Activated CD4-positive, alpha-beta T cell treated with anti-CD3 and anti-CD28 coated beads, Interleukin-2, amount 10 ng/mL, durations not matched to agents 24 days and 14 days (primary cell): Measurements from ENCODE around the gene TMEM51. TPM values are rescaled to one million over a fixed set of nuclear protein-coding genes. Genes with fewer than 3 reads are reported as not detected.
A peak's percentile ranks its signal among the peaks of the same experiment; 100 is the strongest.

Experiments
- DNase-seq: peaks from one replicate; pipeline ENCODE4 v3.0.0; 2022
- H3K27ac Mint-ChIP-seq: one replicate; pipeline ENCODE4 v1.8.0; 2022; ENCODE audit warnings: mild to moderate bottlenecking, mixed read lengths
- H3K27me3 Mint-ChIP-seq: one replicate; pipeline ENCODE4 v1.8.0; 2022; ENCODE audit warnings: mixed read lengths
- H3K36me3 Mint-ChIP-seq: one replicate; pipeline ENCODE4 v1.8.0; 2022; ENCODE audit warnings: low read depth, mild to moderate bottlenecking, mixed read lengths
- H3K4me1 Mint-ChIP-seq: one replicate; pipeline ENCODE4 v1.8.0; 2021; ENCODE audit warnings: mixed read lengths
- H3K4me3 Mint-ChIP-seq: one replicate; pipeline ENCODE4 v1.8.0; 2022; ENCODE audit warnings: mild to moderate bottlenecking, moderate library complexity, mixed read lengths
- H3K9me3 Mint-ChIP-seq: one replicate; pipeline ENCODE4 v1.8.0; 2021; ENCODE audit warnings: mixed read lengths
- intact Hi-C: fragments of 100-400 bp; cut with micrococcal nuclease; formaldehyde crosslinking; loops from one replicate; pipeline ENCODE4 v1.15.1; 2023
- total RNA-seq: library from RNA; stranded (reverse); gene quantifications from 2 replicates; pipeline ENCODE4 v1.2.3, GENCODE V29; 2022

TMEM51 gene
- total RNA-seq, 1 donor from 2014 or later: 0.14 TPM

DNA sequence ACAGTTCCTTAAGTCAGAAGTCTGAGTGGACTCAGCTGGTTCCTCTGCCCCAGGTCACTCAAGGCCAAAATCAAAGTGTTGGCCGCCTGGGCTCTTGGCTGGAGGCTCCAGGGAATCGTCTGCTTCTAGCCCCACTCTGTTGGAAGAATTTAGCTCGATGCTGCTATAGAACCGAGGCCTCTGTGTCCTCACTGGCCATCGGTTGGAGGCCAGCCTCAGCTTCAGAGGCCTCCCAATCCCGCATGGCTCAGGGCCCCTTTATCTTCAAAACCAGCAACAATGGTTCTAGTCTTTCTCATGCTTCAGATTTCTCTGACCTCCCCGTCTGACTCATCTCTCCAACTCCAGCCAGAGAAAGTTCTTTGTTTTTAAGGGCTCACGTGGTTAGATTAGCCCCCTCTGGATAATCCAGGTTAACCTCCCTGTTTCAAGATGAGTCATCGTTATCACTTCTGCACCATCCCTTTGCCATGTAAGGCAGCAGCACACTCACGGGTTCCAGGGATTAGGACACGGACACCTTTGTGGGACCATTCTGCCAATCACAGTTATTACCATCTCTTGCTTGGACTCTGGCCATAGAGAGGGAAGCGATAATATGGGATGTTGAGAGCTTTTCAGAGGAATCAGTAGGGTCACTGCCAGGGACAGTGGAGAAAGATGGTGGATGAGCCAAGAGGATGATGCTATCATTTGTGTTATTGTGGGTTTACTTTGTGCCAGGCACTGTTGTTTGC lies 107.0 kb downstream of the TMEM51 start:
- Mint-ChIP-seq H3K4me3 (no peak overlapping the region), H3K27me3 (peaks cover 61% of the 10 kb centered on the region), H3K36me3 (no peaks in the 10 kb centered on the region), H3K4me1 (peaks cover 17% of the 10 kb centered on the region), H3K9me3 (no peaks in the 10 kb centered on the region), H3K27ac (peak overlapping the region; percentile 39)
- intact Hi-C loops: no loop called here
- DNase-seq: no peak

GRCh38 chr1:15261155-15262002 lies 107.8 kb downstream of the TMEM51 start:
- no peak for DNase-seq
- Mint-ChIP-seq H3K27ac (no peak overlapping the region), H3K4me1 (peaks cover 17% of the 10 kb centered on the region), H3K36me3 (no peaks in the 10 kb centered on the region), H3K4me3 (peak overlapping the region; percentile 59), H3K9me3 (no peaks in the 10 kb centered on the region), H3K27me3 (peaks cover 61% of the 10 kb centered on the region)
- intact Hi-C loops: no loop called here

- H3K4me1 Mint-ChIP-seq: peaks cover 17% of the 10 kb centered on the region
- no peaks in the 10 kb centered on the region for H3K36me3 Mint-ChIP-seq
- intact Hi-C loops: no loop called here
- no peak for DNase-seq
- no peak overlapping the region for H3K4me3 Mint-ChIP-seq
- H3K27me3 Mint-ChIP-seq: peaks cover 60% of the 10 kb centered on the region
- no peaks in the 10 kb centered on the region for H3K9me3 Mint-ChIP-seq
- no peak overlapping the region for H3K27ac Mint-ChIP-seq
Observed at GRCh38 chr1:15262003-15262377, 108.4 kb downstream of the TMEM51 start.

DNA sequence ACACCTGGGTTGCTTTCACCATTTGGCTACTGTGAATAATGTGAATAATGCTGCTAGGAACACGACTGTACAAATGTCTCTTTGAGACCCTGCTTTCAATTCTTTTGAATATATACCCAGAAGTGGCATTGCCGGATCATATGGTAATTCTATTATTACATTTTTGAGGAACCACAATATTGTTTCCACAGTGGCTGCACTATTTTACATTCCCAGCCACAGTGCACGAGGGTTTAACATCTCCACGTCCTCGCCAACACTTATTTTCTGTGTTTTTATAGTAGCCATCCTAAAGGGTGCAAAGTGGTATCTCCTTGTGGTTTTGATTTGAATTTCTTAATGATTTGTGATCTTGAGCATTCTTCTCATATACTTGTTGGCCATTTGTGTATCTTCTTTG lies 109.2 kb downstream of the TMEM51 start:
- Mint-ChIP-seq H3K27ac (no peak overlapping the region), H3K27me3 (peaks cover 59% of the 10 kb centered on the region), H3K4me3 (no peak overlapping the region), H3K4me1 (peaks cover 17% of the 10 kb centered on the region), H3K36me3 (no peaks in the 10 kb centered on the region), H3K9me3 (no peaks in the 10 kb centered on the region)
- DNase-seq: no peak
- intact Hi-C loops: no loop called here

DNA sequence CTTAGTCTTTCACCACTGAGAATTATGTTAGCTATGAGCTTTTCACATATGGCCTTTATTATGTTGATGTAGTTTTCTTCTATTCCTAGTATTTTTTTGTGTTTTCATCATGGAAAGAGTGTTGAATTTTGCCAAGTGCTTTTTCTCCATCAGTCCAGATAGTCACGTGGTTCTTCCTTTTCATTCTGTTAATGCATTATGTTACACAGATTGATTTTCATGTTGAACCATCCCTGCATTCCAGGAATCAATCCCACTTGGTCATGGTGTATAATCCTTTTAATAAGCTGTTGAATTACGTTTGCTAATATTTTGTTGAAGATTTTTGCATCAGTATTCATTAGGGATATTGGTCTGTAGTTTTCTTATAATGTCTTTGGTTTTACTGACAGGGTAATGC lies 111.2 kb downstream of the TMEM51 start:
- no peak overlapping the region for H3K4me3 Mint-ChIP-seq
- no peak overlapping the region for H3K27ac Mint-ChIP-seq
- H3K9me3 Mint-ChIP-seq: no peaks in the 10 kb centered on the region
- intact Hi-C loops: no loop called here
- no peak for DNase-seq
- H3K36me3 Mint-ChIP-seq: no peaks in the 10 kb centered on the region
- peaks cover 59% of the 10 kb centered on the region for H3K27me3 Mint-ChIP-seq
- H3K4me1 Mint-ChIP-seq: peaks cover 17% of the 10 kb centered on the region

Other genes starting within 250 kb of the TMEM51 start
- gene FHAD1, start 93.5 kb downstream of the TMEM51 start, total RNA-seq: not detected in 2 replicates